Choroid plexus epithelial cell (primary cell): Measurements from ENCODE around the gene CMBL.
"Not testable (repeated sequence)": the region's sequence is repeated elsewhere in the genome, so short reads cannot be mapped to it uniquely, and the experiment has no call there.

Experiments
- DNase-seq: peaks from one replicate; pipeline ENCODE4 v3.0.0-alpha.2; 2010; ENCODE audit warnings: low read depth
- H3K4me3 ChIP-seq: 2 replicates; pipeline ENCODE4 v1.5.1; 2011; ENCODE audit warnings: low read depth, mild to moderate bottlenecking, control low read depth, low read length, moderate library complexity
- CTCF ChIP-seq: conservative IDR thresholded peaks from 2 replicates; pipeline ENCODE4 v1.5.1; 2011; ENCODE audit warnings: low read depth, mild to moderate bottlenecking, control low read depth, inconsistent platforms, low read length, moderate library complexity

CMBL gene

GRCh38 chr5:10289353-10289752, 18.3 kb downstream of the CMBL start:
- peak; percentile 2 for TF ChIP-seq CTCF
- no peak overlapping the region for H3K4me3 ChIP-seq
- no peak for DNase-seq

GRCh38 chr5:10288592-10289219, 19.0 kb downstream of the CMBL start:
- H3K4me3 ChIP-seq, result no peak overlapping the region
- DNase-seq, result no peak

GRCh38 chr5:10286862-10287227, 20.9 kb downstream of the CMBL start:
- no peak for DNase-seq
- TF ChIP-seq CTCF, result no peak
- no peak overlapping the region for H3K4me3 ChIP-seq

More at GRCh38 chr5:10288592-10289219, 19.0 kb downstream of the CMBL start:
- TF ChIP-seq CTCF, result no peak

GRCh38 chr5:10286162-10286861, 21.4 kb downstream of the CMBL start:
- no peak for TF ChIP-seq CTCF
- DNase-seq, result no peak
- H3K4me3 ChIP-seq, result no peak overlapping the region

GRCh38 chr5:10285362-10285761, 22.3 kb downstream of the CMBL start:
- DNase-seq, result peak; percentile 49
- not testable (repeated sequence) for H3K4me3 ChIP-seq

- TF ChIP-seq CTCF, result peak; percentile 96
- no peak overlapping the region for H3K4me3 ChIP-seq
- DNase-seq, result peak; percentile 80
Measured at GRCh38 chr5:10283927-10284635, 23.6 kb downstream of the CMBL start.

GRCh38 chr5:10279925-10280720, 27.6 kb downstream of the CMBL start:
- H3K4me3 ChIP-seq, result no peak overlapping the region
- no peak for DNase-seq
- TF ChIP-seq CTCF, result no peak
